Endothelial cell of umbilical vein (primary cell): ENCODE results near the gene RALB.

Experiments used
- EZH2 ChIP-seq: IDR thresholded peaks from 2 replicates; pipeline ENCODE4 v1.6.1; 2012; ENCODE audit warnings: borderline replicate concordance, low read depth, mild to moderate bottlenecking, moderate library complexity, low read length, inconsistent platforms; ENCODE audit not compliant: severe bottlenecking
- TF ChIP-seq, protein P1 (sequence below), 2 donors: IDR thresholded peaks; 1 replicate in 1 of 2; 2 replicates in 1 of 2; pipeline ENCODE4 v1.5.1; 2011; ENCODE audit warnings: low read length in 2 of 2, mild to moderate bottlenecking in 2 of 2, moderate library complexity in 2 of 2, control low read depth in 1 of 2, inconsistent platforms in 1 of 2, low read depth in 1 of 2; ENCODE audit not compliant: insufficient read depth in 1 of 2; ENCODE audit errors: extremely low read depth in 1 of 2
- TF ChIP-seq, protein P2 (sequence below): IDR thresholded peaks from 2 replicates; pipeline ENCODE4 v1.6.1; 2011; ENCODE audit not compliant: insufficient read depth, insufficient read length

DNA sequence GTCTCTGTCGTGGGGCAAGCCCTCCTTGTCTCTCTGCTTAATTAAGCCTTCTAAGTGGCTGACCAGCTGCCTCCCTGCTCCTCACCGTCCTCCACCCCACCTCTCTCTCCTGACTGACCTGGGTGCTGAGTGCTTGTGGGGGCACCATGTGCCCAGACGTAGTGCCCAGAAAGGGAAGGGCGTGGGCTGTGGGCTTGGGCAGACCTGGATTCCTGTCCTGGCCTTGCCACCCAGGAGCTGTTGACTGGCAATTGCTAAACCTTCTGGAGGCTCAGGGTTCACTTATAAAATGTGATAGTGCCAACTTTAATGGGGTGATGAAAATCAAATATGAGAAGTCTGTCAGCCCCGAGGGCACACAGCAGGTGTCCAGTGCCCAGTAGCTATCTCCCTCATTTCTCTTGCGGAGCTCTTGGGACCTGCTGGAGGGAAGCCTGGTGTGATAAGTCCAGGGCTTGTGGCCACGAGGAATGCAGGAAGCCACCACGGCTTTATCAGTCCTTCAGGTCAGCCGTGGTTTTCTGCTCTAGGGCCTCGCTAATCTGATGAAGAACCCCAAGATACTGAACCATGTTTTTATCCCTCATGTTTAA is 71.3 kb downstream of the RALB start:
- TF ChIP-seq, protein P1, sequence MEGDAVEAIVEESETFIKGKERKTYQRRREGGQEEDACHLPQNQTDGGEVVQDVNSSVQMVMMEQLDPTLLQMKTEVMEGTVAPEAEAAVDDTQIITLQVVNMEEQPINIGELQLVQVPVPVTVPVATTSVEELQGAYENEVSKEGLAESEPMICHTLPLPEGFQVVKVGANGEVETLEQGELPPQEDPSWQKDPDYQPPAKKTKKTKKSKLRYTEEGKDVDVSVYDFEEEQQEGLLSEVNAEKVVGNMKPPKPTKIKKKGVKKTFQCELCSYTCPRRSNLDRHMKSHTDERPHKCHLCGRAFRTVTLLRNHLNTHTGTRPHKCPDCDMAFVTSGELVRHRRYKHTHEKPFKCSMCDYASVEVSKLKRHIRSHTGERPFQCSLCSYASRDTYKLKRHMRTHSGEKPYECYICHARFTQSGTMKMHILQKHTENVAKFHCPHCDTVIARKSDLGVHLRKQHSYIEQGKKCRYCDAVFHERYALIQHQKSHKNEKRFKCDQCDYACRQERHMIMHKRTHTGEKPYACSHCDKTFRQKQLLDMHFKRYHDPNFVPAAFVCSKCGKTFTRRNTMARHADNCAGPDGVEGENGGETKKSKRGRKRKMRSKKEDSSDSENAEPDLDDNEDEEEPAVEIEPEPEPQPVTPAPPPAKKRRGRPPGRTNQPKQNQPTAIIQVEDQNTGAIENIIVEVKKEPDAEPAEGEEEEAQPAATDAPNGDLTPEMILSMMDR (IDR thresholded peaks at IDR 0.05; ENCODE audit: extremely low read depth in 1 of 2, insufficient read depth in 1 of 2, low read depth in 1 of 2, low read length in 2 of 2): no peak
- TF ChIP-seq, protein P2, sequence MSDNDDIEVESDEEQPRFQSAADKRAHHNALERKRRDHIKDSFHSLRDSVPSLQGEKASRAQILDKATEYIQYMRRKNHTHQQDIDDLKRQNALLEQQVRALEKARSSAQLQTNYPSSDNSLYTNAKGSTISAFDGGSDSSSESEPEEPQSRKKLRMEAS: no peak
- TF ChIP-seq EZH2: no peak
